SK-N-MC (cell line): ENCODE results near the gene PSMD13.

Experiments
- EZH2 ChIP-seq: fragments of 200-600 bp; sonication (generic); IDR thresholded peaks from one replicate; pipeline ENCODE4 v1.6.1; 2017; ENCODE audit warnings: antibody characterized with exemption
- POLR2AphosphoS5 ChIP-seq: IDR thresholded peaks from 2 replicates; pipeline ENCODE4 v1.6.1; 2012; ENCODE audit warnings: mild to moderate bottlenecking, low read depth, low read length, borderline replicate concordance

- TF ChIP-seq POLR2AphosphoS5, result no peak
- TF ChIP-seq EZH2, result no peak
These were observed 21.2 kb downstream of the PSMD13 start for GRCh38 chr11:257766-258493.
